Heart left ventricle (tissue), 16 donors: ENCODE data around the gene ZNF366. TPM values are rescaled to one million over a fixed set of nuclear protein-coding genes. Genes with fewer than 3 reads are reported as not detected.

Experiments used
- ATAC-seq, 4 donors: fragments of 200-7000 bp; cut with Tn5 transposase; one replicate each; pipeline ENCODE4 v1.9.1; 2020 to 2022; ENCODE audit warnings: moderate library complexity in 4 of 4, mild to moderate bottlenecking in 3 of 4, moderate number of reproducible peaks in 1 of 4
- DNase-seq, 5 donors: peaks; one replicate each; pipeline ENCODE4 v3.0.0-alpha.2; 2020
- H3K27ac ChIP-seq, 12 donors: fragments of 200-600 bp; sonication (generic) in 4 of 12; one replicate each; pipeline versions ENCODE4 v1.5.0 to v1.8.0; 2016 to 2022; ENCODE audit warnings: mild to moderate bottlenecking in 2 of 12
- H3K27me3 ChIP-seq, 9 donors: fragments of 200-600 bp; sonication (generic) in 2 of 9; one replicate each; pipeline versions ENCODE4 v1.5.1 to v1.8.0; 2016 to 2022; ENCODE audit warnings: mild to moderate bottlenecking in 3 of 9
- H3K36me3 ChIP-seq, 9 donors: fragments of 200-600 bp; sonication (generic) in 2 of 9; one replicate each; pipeline versions ENCODE4 v1.5.0 to v1.8.0; 2018 to 2022; ENCODE audit warnings: mild to moderate bottlenecking in 2 of 9
- H3K4me1 ChIP-seq, 12 donors: fragments of 200-600 bp; sonication (generic) in 4 of 12; one replicate each; pipeline versions ENCODE4 v1.5.0 to v1.8.0; 2016 to 2022; ENCODE audit warnings: mild to moderate bottlenecking in 3 of 12
- H3K4me3 ChIP-seq, 12 donors: fragments of 200-600 bp; sonication (generic) in 4 of 12; one replicate each; pipeline versions ENCODE4 v1.5.0 to v1.8.0; 2017 to 2022; ENCODE audit warnings: mild to moderate bottlenecking in 9 of 12, moderate library complexity in 4 of 12
- H3K9me3 ChIP-seq, 12 donors: fragments of 200-600 bp; sonication (generic) in 4 of 12; one replicate each; pipeline versions ENCODE4 v1.5.0 to v1.8.0; 2016 to 2022; ENCODE audit warnings: mild to moderate bottlenecking in 1 of 12
- CTCF ChIP-seq, 12 donors: fragments of 200-600 bp; sonication (generic) in 4 of 12; IDR thresholded peaks; one replicate each; pipeline versions ENCODE4 v1.5.0 to v1.8.0; 2018 to 2022; ENCODE audit warnings: antibody characterized with exemption in 12 of 12, mild to moderate bottlenecking in 5 of 12
- POLR2A ChIP-seq, 2 donors: fragments of 450-650 bp; IDR thresholded peaks; one replicate each; pipeline ENCODE4 v1.6.1; 2017; ENCODE audit warnings: antibody characterized with exemption in 2 of 2, mild to moderate bottlenecking in 2 of 2, moderate library complexity in 2 of 2
- WGBS, 4 donors: extraction: QIAGEN DNeasy Blood & Tissue Kit in 2 of 4; methylation state at CpG; one replicate each; pipeline versions ENCODE4 v1.1.5 to v1.1.7; 2013 to 2018; 5-methylcytosine and 5-hydroxymethylcytosine counted together
- intact Hi-C, 10 donors: fragments of 100-400 bp; cut with DNase I; formaldehyde crosslinking; loops; one replicate each; pipeline versions ENCODE4 v1.11.1 to v1.14.2; 2022
- polyA plus RNA-seq, 2 donors: library from polyadenylated mRNA; stranded (reverse); fragments of 200-250 nt; gene quantifications; one replicate each; pipeline ENCODE4 v1.2.3, GENCODE V29; 2013
- total RNA-seq, 9 donors: library from RNA; depleted of rRNA in 2 of 9; stranded (reverse); fragments of >200 nt in 2 of 9; fragmentation: NEBNext Ultra II Directional in 3 of 9; extraction: Animal tissue kit (Norgen Biotek cat#: 25700) in 3 of 9; gene quantifications; one replicate each; pipeline versions ENCODE4 v1.1.0 to v1.2.4, GENCODE V29; 2016 to 2023
- donor health status: ischemic (EF 13 %, LVEDD 7.1; RV severe dilation, severe dysfunction).
- donor health status: healthy with polysubstance abuse.
- donor health status: DM: no; HTN: yes; CAD: no.
- donor health status: DM: no; HTN: no; CAD: no.
- donor health status: ischemic (EF 25% LVEDD 6.9; RV normal size, moderate dysfunction).
- donor health status: ischemic (EF 25% LVEDD 5.7; RV mildly dilated, moderate dysfunction).
- donor health status: healthy.
- donor health status: DM: yes; HTN: yes; CAD: no.
- donor health status: ischemic (EF 35%, LVEDD 5.7; RV mildly dilated, moderate dysfunction).
- donor health status: nonischemic (EF 11% LVEDD 7.7; RV severe dilation, severe dysfunction).
- donor health status: DM: yes; HTN: yes; CAD: no.
- donor health status: PGD.
- donor health status: ischemic (EF 29% LVEDD 5.4; RV normal size, mild dysfunction).
- donor health status: nonischemic (EF 23%, LVEDD 6.1; RV moderate dilation, normal function).

The ZNF366 gene
- total and polyA plus RNA-seq, 11 donors, result 2.1 to 18.5 (median 5.5) TPM

- H3K27ac ChIP-seq, result no peak overlapping the region
- 84 to 93% (median 91%) methylated on average over 9 of the region's 9 CpGs for WGBS, 4 donors
- no peaks in the 10 kb centered on the region for H3K27me3 ChIP-seq
- H3K4me3 ChIP-seq, result no peak overlapping the region
- H3K9me3 ChIP-seq, result no peaks in the 10 kb centered on the region
- H3K36me3 ChIP-seq, result no peaks in the 10 kb centered on the region
- ATAC-seq (no peak), DNase-seq (no peak)
- intact Hi-C loops, result no loop called here
- H3K4me1 ChIP-seq, result peaks cover 0 to 6% (median 0%) of the 10 kb centered on the region in 12 donors
- TF ChIP-seq CTCF (IDR thresholded peaks at IDR 0.05) (no peak), POLR2A (IDR thresholded peaks at IDR 0.05) (no peak)
Measured at GRCh38 chr5:72418271-72418670, 88.9 kb downstream of the ZNF366 start.

- intact Hi-C loops, result no loop called here
Measured at GRCh38 chr5:72417333-72418062, 89.7 kb downstream of the ZNF366 start.

GRCh38 chr5:72415616-72416325 lies 91.4 kb downstream of the ZNF366 start:
- H3K4me3 ChIP-seq, result no peak overlapping the region
- H3K36me3 ChIP-seq, result no peaks in the 10 kb centered on the region
- TF ChIP-seq POLR2A (IDR thresholded peaks at IDR 0.05) (no peak), CTCF (IDR thresholded peaks at IDR 0.05) (no peak)
- intact Hi-C loops, result no loop called here
- peaks cover 0 to 6% (median 0%) of the 10 kb centered on the region in 12 donors for H3K4me1 ChIP-seq
- DNase-seq, result no peak
- no peaks in the 10 kb centered on the region for H3K9me3 ChIP-seq
- no peak overlapping the region for H3K27ac ChIP-seq
- peak in 1 of 4 donors; percentile 22 for ATAC-seq
- no peaks in the 10 kb centered on the region for H3K27me3 ChIP-seq
- 81 to 91% (median 89%) methylated on average over 5 of the region's 5 CpGs for WGBS, 4 donors

More at GRCh38 chr5:72417333-72418062, 89.7 kb downstream of the ZNF366 start:
- no peak for DNase-seq
- Histone ChIP-seq H3K4me1 (peaks cover 0 to 6% (median 0%) of the 10 kb centered on the region in 12 donors), H3K36me3 (no peaks in the 10 kb centered on the region), H3K9me3 (no peaks in the 10 kb centered on the region), H3K27ac (no peak overlapping the region), H3K27me3 (no peaks in the 10 kb centered on the region), H3K4me3 (no peak overlapping the region)
- TF ChIP-seq POLR2A (IDR thresholded peaks at IDR 0.05), result no peak
- TF ChIP-seq CTCF (IDR thresholded peaks at IDR 0.05), result no peak
- no peak for ATAC-seq
- WGBS, 4 donors, result 90 to 97% (median 95%) methylated on average over 41 to 48 of the region's 48 CpGs

GRCh38 chr5:72412283-72413055 lies 94.7 kb downstream of the ZNF366 start:
- Histone ChIP-seq H3K4me1 (peaks cover 0 to 13% (median 0%) of the 10 kb centered on the region in 12 donors), H3K27me3 (no peaks in the 10 kb centered on the region), H3K36me3 (no peaks in the 10 kb centered on the region), H3K27ac (no peak overlapping the region), H3K9me3 (no peaks in the 10 kb centered on the region), H3K4me3 (no peak overlapping the region)
- DNase-seq (no peak), ATAC-seq (no peak)
- intact Hi-C loops, result no loop called here
- TF ChIP-seq CTCF (IDR thresholded peaks at IDR 0.05) (no peak), POLR2A (IDR thresholded peaks at IDR 0.05) (no peak)
- 62 to 92% (median 75%) methylated on average over 4 of the region's 4 CpGs for WGBS, 4 donors
